ENCODE results near the gene CREBRF. TPM values are rescaled to one million over a fixed set of nuclear protein-coding genes. Genes with fewer than 3 reads are reported as not detected.
A peak's percentile ranks its signal among the peaks of the same experiment; 100 is the strongest.

CREBRF gene
- total and polyA plus RNA-seq, 2 of the 8 experiments (the other 6 are each of a cell fraction or from before 2014, with no cell fraction given): 1.2 to 4.7 TPM

DNA sequence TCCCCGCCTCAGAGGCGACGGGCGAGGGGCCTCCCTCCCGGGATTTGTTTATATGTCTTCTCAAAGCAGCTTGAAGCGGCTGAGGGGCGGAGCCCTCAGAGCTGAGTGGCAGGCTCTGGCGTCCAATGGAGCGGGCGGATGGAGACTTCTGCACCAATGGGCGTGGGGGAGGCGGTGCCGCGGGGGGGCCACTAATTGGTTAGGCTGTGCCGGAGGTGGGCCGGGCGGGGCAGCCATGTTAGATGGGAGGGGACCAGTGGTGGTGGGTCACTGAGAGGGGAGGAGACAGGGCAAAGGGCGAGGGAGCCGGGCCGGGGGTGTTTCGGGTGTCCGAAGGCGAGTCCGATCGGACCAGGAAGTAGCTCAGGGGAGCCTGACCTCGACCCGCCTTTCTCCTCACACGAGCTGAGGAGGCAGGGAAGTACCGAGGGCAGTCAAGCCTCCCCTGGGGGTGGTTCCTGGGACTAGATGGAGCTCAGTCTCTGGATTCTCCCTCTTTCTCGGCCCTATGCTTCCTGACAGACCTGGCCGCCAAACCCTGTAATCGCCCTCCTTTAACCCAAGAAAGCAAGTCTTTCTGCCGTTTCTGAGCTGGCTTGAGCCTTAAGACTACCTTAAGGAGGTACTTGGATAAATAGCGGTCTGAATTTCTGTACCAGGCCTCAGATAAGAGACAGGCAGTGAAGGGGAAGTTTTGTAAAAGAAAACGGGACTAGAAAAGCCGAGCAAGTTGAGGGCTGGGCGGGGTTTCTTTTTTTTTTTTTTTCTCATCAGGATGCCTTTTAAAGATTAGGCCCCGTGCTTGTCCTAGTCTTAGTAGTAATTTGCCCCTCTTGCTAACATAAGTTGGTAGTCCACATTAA, 1.1 kb downstream of the CREBRF start (continued):
- peak; percentile 88; the same call in 1 of the 2 replicates for TF ChIP-seq SP4 (IDR thresholded peaks at IDR 0.05; ENCODE audit: low read length)
- no peak; the same call in 1 of the 2 replicates for TF ChIP-seq RBBP5 (IDR thresholded peaks at IDR 0.05; ENCODE audit: borderline replicate concordance, low read depth, low read length)
- no peak for TF ChIP-seq CHD1 (IDR thresholded peaks at IDR 0.05; ENCODE audit: low read depth, low read length)
- TF ChIP-seq CEBPB (IDR thresholded peaks at IDR 0.05; ENCODE audit: low read depth, low read length): no peak
- no peak for TF ChIP-seq RNF2 (IDR thresholded peaks at IDR 0.05; ENCODE audit: borderline replicate concordance, low read depth, low read length, missing control alignments, poor library complexity, severe bottlenecking)
- no peak for TF ChIP-seq RXRA (IDR thresholded peaks at IDR 0.05; ENCODE audit: insufficient read depth, low read depth, low read length)
- TF ChIP-seq EZH2 (IDR thresholded peaks at IDR 0.05; ENCODE audit: low read depth, low read length, severe bottlenecking): no peak
- TF ChIP-seq, protein P1, sequence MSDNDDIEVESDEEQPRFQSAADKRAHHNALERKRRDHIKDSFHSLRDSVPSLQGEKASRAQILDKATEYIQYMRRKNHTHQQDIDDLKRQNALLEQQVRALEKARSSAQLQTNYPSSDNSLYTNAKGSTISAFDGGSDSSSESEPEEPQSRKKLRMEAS (IDR thresholded peaks at IDR 0.05): no peak
- peak; percentile 91 for TF ChIP-seq CHD2 (IDR thresholded peaks at IDR 0.05; ENCODE audit: low read length)
- TF ChIP-seq SUZ12 (IDR thresholded peaks at IDR 0.05; ENCODE audit: low read length): no peak
- TF ChIP-seq, protein P2, sequence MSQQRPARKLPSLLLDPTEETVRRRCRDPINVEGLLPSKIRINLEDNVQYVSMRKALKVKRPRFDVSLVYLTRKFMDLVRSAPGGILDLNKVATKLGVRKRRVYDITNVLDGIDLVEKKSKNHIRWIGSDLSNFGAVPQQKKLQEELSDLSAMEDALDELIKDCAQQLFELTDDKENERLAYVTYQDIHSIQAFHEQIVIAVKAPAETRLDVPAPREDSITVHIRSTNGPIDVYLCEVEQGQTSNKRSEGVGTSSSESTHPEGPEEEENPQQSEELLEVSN (IDR thresholded peaks at IDR 0.05): 0 out of 2 replicates have a peak, but pooled peaks have one; percentile 21
- no peak for TF ChIP-seq ZNF274 (IDR thresholded peaks at IDR 0.05; ENCODE audit: borderline replicate concordance, extremely low read depth, low read length)
- TF ChIP-seq, protein P3, sequence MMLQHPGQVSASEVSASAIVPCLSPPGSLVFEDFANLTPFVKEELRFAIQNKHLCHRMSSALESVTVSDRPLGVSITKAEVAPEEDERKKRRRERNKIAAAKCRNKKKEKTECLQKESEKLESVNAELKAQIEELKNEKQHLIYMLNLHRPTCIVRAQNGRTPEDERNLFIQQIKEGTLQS (IDR thresholded peaks at IDR 0.05; ENCODE audit: insufficient read depth, low read depth, low read length): no peak
- no peak for TF ChIP-seq EP300 (IDR thresholded peaks at IDR 0.05; ENCODE audit: borderline replicate concordance in 1 of 2, low read depth in 2 of 2, low read length in 2 of 2)
- TF ChIP-seq TAF7 (optimal IDR thresholded peaks at IDR 0.05; ENCODE audit: borderline replicate concordance, low read depth, low read length): no peak
- TF ChIP-seq BCL11A (IDR thresholded peaks at IDR 0.05; ENCODE audit: low read depth in 2 of 2, low read length in 2 of 2): no peak
- TF ChIP-seq JUND (IDR thresholded peaks at IDR 0.05; ENCODE audit: low read length): no peak
- peak; percentile 84 for TF ChIP-seq SP2 (IDR thresholded peaks at IDR 0.05; ENCODE audit: low read length)
- no peak for TF ChIP-seq GTF2F1 (IDR thresholded peaks at IDR 0.05; ENCODE audit: borderline replicate concordance, low read depth, low read length)
- TF ChIP-seq CBX8 (IDR thresholded peaks at IDR 0.05; ENCODE audit: borderline replicate concordance, low read depth, low read length): no peak

Measured in H1 (cell line).